ENCODE data around the gene RBM18. TPM values are rescaled to one million over a fixed set of nuclear protein-coding genes. Genes with fewer than 3 reads are reported as not detected.

The RBM18 gene
- total RNA-seq, 1 experiment from 2014 or later = 14.5 TPM

GRCh38 chr9:122254761-122255160 is 9.9 kb downstream of the RBM18 start:
- Histone ChIP-seq H3K79me2 (ENCODE audit: low read length) (peaks cover 70% of the 10 kb centered on the region), H3K9me2 (replicated peaks; ENCODE audit: insufficient read depth, low read length) (no peaks in the 10 kb centered on the region), H3K36me3 (ENCODE audit: insufficient read depth, low read length) (peaks cover 43% of the 10 kb centered on the region), H4K20me1 (ENCODE audit: insufficient read depth, low read depth, low read length) (0 out of 2 replicates have a peak, but pooled peaks cover 3% of the 10 kb centered on the region), H3K27ac (ENCODE audit: low read length) (no peak overlapping the region), H3K27me3 (ENCODE audit: low read length) (no peaks in the 10 kb centered on the region), H3K9ac (ENCODE audit: low read length) (0 out of 2 replicates have a peak overlapping the region, but pooled peaks have one; percentile 5), H3K9me3 (ENCODE audit: low read length) (no peaks in the 10 kb centered on the region), H3K4me2 (ENCODE audit: low read depth, low read length, poor library complexity, severe bottlenecking) (no peak overlapping the region), H3K4me1 (ENCODE audit: low read length) (peaks cover 9% of the 10 kb centered on the region), H3K4me3 (ENCODE audit: low read length) (no peak overlapping the region), H2AFZ (ENCODE audit: low read length) (no peak overlapping the region)
- DNase-seq = no peak

GRCh38 chr9:122252796-122253195 is 11.8 kb downstream of the RBM18 start:
- no peak overlapping the region for H3K9ac ChIP-seq (ENCODE audit: low read length)
- peaks cover 50% of the 10 kb centered on the region for H3K36me3 ChIP-seq (ENCODE audit: insufficient read depth, low read length)
- no peak overlapping the region for H3K4me3 ChIP-seq (ENCODE audit: low read length)
- H3K9me2 ChIP-seq (replicated peaks; ENCODE audit: insufficient read depth, low read length) = no peaks in the 10 kb centered on the region
- H3K27ac ChIP-seq (ENCODE audit: low read length) = no peak overlapping the region
- no peak overlapping the region for H2AFZ ChIP-seq (ENCODE audit: low read length)
- 0 out of 2 replicates have a peak, but pooled peaks cover 3% of the 10 kb centered on the region for H4K20me1 ChIP-seq (ENCODE audit: insufficient read depth, low read depth, low read length)
- DNase-seq = no peak
- H3K4me2 ChIP-seq (ENCODE audit: low read depth, low read length, poor library complexity, severe bottlenecking) = no peak overlapping the region
- H3K27me3 ChIP-seq (ENCODE audit: low read length) = no peaks in the 10 kb centered on the region
- peaks cover 9% of the 10 kb centered on the region for H3K4me1 ChIP-seq (ENCODE audit: low read length)
- peaks cover 59% of the 10 kb centered on the region for H3K79me2 ChIP-seq (ENCODE audit: low read length)
- no peaks in the 10 kb centered on the region for H3K9me3 ChIP-seq (ENCODE audit: low read length)

- H3K4me1 ChIP-seq (ENCODE audit: low read length) = peaks cover 9% of the 10 kb centered on the region
- no peak for DNase-seq
- peaks cover 48% of the 10 kb centered on the region for H3K36me3 ChIP-seq (ENCODE audit: insufficient read depth, low read length)
- H2AFZ ChIP-seq (ENCODE audit: low read length) = no peak overlapping the region
- no peaks in the 10 kb centered on the region for H3K9me2 ChIP-seq (replicated peaks; ENCODE audit: insufficient read depth, low read length)
- H3K27me3 ChIP-seq (ENCODE audit: low read length) = no peaks in the 10 kb centered on the region
- H3K4me2 ChIP-seq (ENCODE audit: low read depth, low read length, poor library complexity, severe bottlenecking) = no peak overlapping the region
- no peaks in the 10 kb centered on the region for H3K9me3 ChIP-seq (ENCODE audit: low read length)
- H3K27ac ChIP-seq (ENCODE audit: low read length) = no peak overlapping the region
- H3K4me3 ChIP-seq (ENCODE audit: low read length) = no peak overlapping the region
- H3K79me2 ChIP-seq (ENCODE audit: low read length) = peaks cover 46% of the 10 kb centered on the region
- H3K9ac ChIP-seq (ENCODE audit: low read length) = no peak overlapping the region
- 0 out of 2 replicates have a peak, but pooled peaks cover 3% of the 10 kb centered on the region for H4K20me1 ChIP-seq (ENCODE audit: insufficient read depth, low read depth, low read length)
Observed at GRCh38 chr9:122251351-122251750, 13.3 kb downstream of the RBM18 start.

- H3K36me3 ChIP-seq (ENCODE audit: insufficient read depth, low read length) = peaks cover 53% of the 10 kb centered on the region
- H3K4me2 ChIP-seq (ENCODE audit: low read depth, low read length, poor library complexity, severe bottlenecking) = no peak overlapping the region
- H3K79me2 ChIP-seq (ENCODE audit: low read length) = peaks cover 24% of the 10 kb centered on the region
Observed at GRCh38 chr9:122248448-122248865, 16.2 kb downstream of the RBM18 start.

GRCh38 chr9:122246666-122247065 is 18.0 kb downstream of the RBM18 start:
- no peak overlapping the region for H3K27ac ChIP-seq (ENCODE audit: low read length)
- H4K20me1 ChIP-seq (ENCODE audit: insufficient read depth, low read depth, low read length) = no peaks in the 10 kb centered on the region
- no peak overlapping the region for H3K4me3 ChIP-seq (ENCODE audit: low read length)
- H3K9ac ChIP-seq (ENCODE audit: low read length) = no peak overlapping the region
- no peak overlapping the region for H3K4me2 ChIP-seq (ENCODE audit: low read depth, low read length, poor library complexity, severe bottlenecking)
- H3K4me1 ChIP-seq (ENCODE audit: low read length) = no peaks in the 10 kb centered on the region
- H3K9me2 ChIP-seq (replicated peaks; ENCODE audit: insufficient read depth, low read length) = no peaks in the 10 kb centered on the region
- H3K27me3 ChIP-seq (ENCODE audit: low read length) = no peaks in the 10 kb centered on the region
- no peak overlapping the region for H2AFZ ChIP-seq (ENCODE audit: low read length)
- H3K79me2 ChIP-seq (ENCODE audit: low read length) = peaks cover 6% of the 10 kb centered on the region; the same call in 1 of the 2 replicates
- no peak for DNase-seq
- H3K36me3 ChIP-seq (ENCODE audit: insufficient read depth, low read length) = peaks cover 54% of the 10 kb centered on the region
- no peaks in the 10 kb centered on the region for H3K9me3 ChIP-seq (ENCODE audit: low read length)

More at GRCh38 chr9:122248448-122248865, 16.2 kb downstream of the RBM18 start:
- Histone ChIP-seq H3K4me3 (ENCODE audit: low read length) (no peak overlapping the region), H3K9me3 (ENCODE audit: low read length) (no peaks in the 10 kb centered on the region), H3K27ac (ENCODE audit: low read length) (no peak overlapping the region), H4K20me1 (ENCODE audit: insufficient read depth, low read depth, low read length) (no peaks in the 10 kb centered on the region), H2AFZ (ENCODE audit: low read length) (no peak overlapping the region), H3K4me1 (ENCODE audit: low read length) (no peaks in the 10 kb centered on the region), H3K9ac (ENCODE audit: low read length) (no peak overlapping the region), H3K9me2 (replicated peaks; ENCODE audit: insufficient read depth, low read length) (no peaks in the 10 kb centered on the region), H3K27me3 (ENCODE audit: low read length) (no peaks in the 10 kb centered on the region)
- no peak for DNase-seq

- no peaks in the 10 kb centered on the region for H3K9me2 ChIP-seq (replicated peaks; ENCODE audit: insufficient read depth, low read length)
- no peak overlapping the region for H3K27ac ChIP-seq (ENCODE audit: low read length)
- no peaks in the 10 kb centered on the region for H3K4me1 ChIP-seq (ENCODE audit: low read length)
- H3K9me3 ChIP-seq (ENCODE audit: low read length) = no peaks in the 10 kb centered on the region
- H3K27me3 ChIP-seq (ENCODE audit: low read length) = no peaks in the 10 kb centered on the region
- H3K79me2 ChIP-seq (ENCODE audit: low read length) = 0 out of 2 replicates have a peak, but pooled peaks cover 3% of the 10 kb centered on the region
- H3K4me2 ChIP-seq (ENCODE audit: low read depth, low read length, poor library complexity, severe bottlenecking) = no peak overlapping the region
- peaks cover 45% of the 10 kb centered on the region; the same call in 1 of the 2 replicates for H3K36me3 ChIP-seq (ENCODE audit: insufficient read depth, low read length)
- H4K20me1 ChIP-seq (ENCODE audit: insufficient read depth, low read depth, low read length) = no peaks in the 10 kb centered on the region
- H2AFZ ChIP-seq (ENCODE audit: low read length) = no peak overlapping the region
- no peak for DNase-seq
- H3K4me3 ChIP-seq (ENCODE audit: low read length) = no peak overlapping the region
- no peak overlapping the region for H3K9ac ChIP-seq (ENCODE audit: low read length)
Observed at GRCh38 chr9:122244349-122244748, 20.3 kb downstream of the RBM18 start.

GRCh38 chr9:122239722-122240121 is 24.9 kb downstream of the RBM18 start:
- no peaks in the 10 kb centered on the region for H3K79me2 ChIP-seq (ENCODE audit: low read length)
- H3K27ac ChIP-seq (ENCODE audit: low read length) = no peak overlapping the region
- H4K20me1 ChIP-seq (ENCODE audit: insufficient read depth, low read depth, low read length) = peaks cover 4% of the 10 kb centered on the region; the same call in 1 of the 2 replicates
- DNase-seq = no peak
- no peak overlapping the region for H2AFZ ChIP-seq (ENCODE audit: low read length)
- no peaks in the 10 kb centered on the region for H3K9me3 ChIP-seq (ENCODE audit: low read length)
- no peak overlapping the region for H3K9ac ChIP-seq (ENCODE audit: low read length)
- no peaks in the 10 kb centered on the region for H3K9me2 ChIP-seq (replicated peaks; ENCODE audit: insufficient read depth, low read length)
- peaks cover 29% of the 10 kb centered on the region; the same call in 1 of the 2 replicates for H3K36me3 ChIP-seq (ENCODE audit: insufficient read depth, low read length)
- no peak overlapping the region for H3K4me3 ChIP-seq (ENCODE audit: low read length)
- H3K4me1 ChIP-seq (ENCODE audit: low read length) = no peaks in the 10 kb centered on the region
- no peaks in the 10 kb centered on the region for H3K27me3 ChIP-seq (ENCODE audit: low read length)
- no peak overlapping the region for H3K4me2 ChIP-seq (ENCODE audit: low read depth, low read length, poor library complexity, severe bottlenecking)

GRCh38 chr9:122236681-122237080 is 28.0 kb downstream of the RBM18 start:
- peaks cover 4% of the 10 kb centered on the region; the same call in 1 of the 2 replicates for H4K20me1 ChIP-seq (ENCODE audit: insufficient read depth, low read depth, low read length)
- no peak overlapping the region for H3K4me2 ChIP-seq (ENCODE audit: low read depth, low read length, poor library complexity, severe bottlenecking)
- no peaks in the 10 kb centered on the region for H3K9me3 ChIP-seq (ENCODE audit: low read length)
- no peaks in the 10 kb centered on the region for H3K79me2 ChIP-seq (ENCODE audit: low read length)
- no peak for DNase-seq
- H3K9me2 ChIP-seq (replicated peaks; ENCODE audit: insufficient read depth, low read length) = no peaks in the 10 kb centered on the region
- peaks cover 8% of the 10 kb centered on the region; the same call in 1 of the 2 replicates for H3K36me3 ChIP-seq (ENCODE audit: insufficient read depth, low read length)
- H3K4me1 ChIP-seq (ENCODE audit: low read length) = no peaks in the 10 kb centered on the region
- no peak overlapping the region for H3K9ac ChIP-seq (ENCODE audit: low read length)
- no peak overlapping the region for H2AFZ ChIP-seq (ENCODE audit: low read length)
- no peaks in the 10 kb centered on the region for H3K27me3 ChIP-seq (ENCODE audit: low read length)
- no peak overlapping the region for H3K4me3 ChIP-seq (ENCODE audit: low read length)
- no peak overlapping the region for H3K27ac ChIP-seq (ENCODE audit: low read length)

Measured in Karpas-422 (cell line).